Smooth muscle cell of the pulmonary artery (primary cell): ENCODE data around the gene OR10S1. TPM values are rescaled to one million over a fixed set of nuclear protein-coding genes. Genes with fewer than 3 reads are reported as not detected.

Source experiments
- total RNA-seq: library from RNA; depleted of rRNA; stranded (reverse); fragments of >200 nt; gene quantifications from 2 replicates; pipeline ENCODE4 v1.2.3, GENCODE V29; 2014

OR10S1 gene
- not detected in 2 replicates for total RNA-seq

GRCh38 chr11:123977731-123978347, at the start of gene OR10S1:
Gene OR10S1 (minus strand): TSS chr11:123977781. CDS start chr11:123977664, 117 bp downstream.

GRCh38 chr11:124026498-124026897, 48.9 kb upstream of the OR10S1 start, which contains the start of gene OR10G8:
Gene OR10G8 (plus strand): TSS chr11:124026798. CDS start chr11:124029623, 2,825 bp downstream.

GRCh38 chr11:124012697-124013096, 35.1 kb upstream of the OR10S1 start, which contains the start of gene OR10G4:
Gene OR10G4 (plus strand): TSS chr11:124012997. CDS start chr11:124015575, 2,578 bp downstream.

GRCh38 chr11:123995119-123995518, 17.5 kb upstream of the OR10S1 start, which contains the start of gene OR10G6:
Gene OR10G6 (minus strand): TSS chr11:123995161. CDS start chr11:123995161, 0 bp downstream.

GRCh38 chr11:123943738-123944137, 33.8 kb downstream of the OR10S1 start, which contains the start of gene OR6T1:
Gene OR6T1 (minus strand): TSS chr11:123943838. CDS start chr11:123943838, 0 bp downstream.

GRCh38 chr11:123939317-123939716, 38.3 kb downstream of the OR10S1 start, which contains the start of gene OR4D5:
Gene OR4D5 (plus strand): TSS chr11:123939617. CDS start chr11:123939617, 0 bp downstream.

Other genes starting within 250 kb of the OR10S1 start
- 6.3 and 8.2 TPM in 2 replicates for gene ZNF202, start 236.1 kb downstream of the OR10S1 start, total RNA-seq
- gene OR6X1, start 223.3 kb downstream of the OR10S1 start, total RNA-seq = not detected in 2 replicates
- gene OR6M1, start 171.4 kb downstream of the OR10S1 start, total RNA-seq = not detected in 2 replicates
- not detected in 2 replicates for gene TMEM225, start 92.1 kb downstream of the OR10S1 start, total RNA-seq
- gene OR8D4, start 75.6 kb downstream of the OR10S1 start, total RNA-seq = not detected in 2 replicates
- not detected in 2 replicates for gene OR4D5, start 38.2 kb downstream of the OR10S1 start, total RNA-seq
- gene OR6T1, start 33.9 kb downstream of the OR10S1 start, total RNA-seq = not detected in 2 replicates
- not detected in 2 replicates for gene OR10G6, start 17.4 kb upstream of the OR10S1 start, total RNA-seq
- gene OR10G4, start 35.2 kb upstream of the OR10S1 start, total RNA-seq = not detected in 2 replicates
- not detected in 2 replicates for gene OR10G9, start 45.2 kb upstream of the OR10S1 start, total RNA-seq
- not detected in 2 replicates for gene OR10G8, start 49.0 kb upstream of the OR10S1 start, total RNA-seq
- not detected in 2 replicates for gene OR10G7, start 63.5 kb upstream of the OR10S1 start, total RNA-seq
- 18.4 and 21.8 TPM in 2 replicates for gene VWA5A, start 137.7 kb upstream of the OR10S1 start, total RNA-seq
- not detected in 2 replicates for gene OR10D3, start 205.6 kb upstream of the OR10S1 start, total RNA-seq